Activated gamma-delta T cell (primary cell): ENCODE measurements around the gene EYA2.
"Not testable (repeated sequence)": the region's sequence is repeated elsewhere in the genome, so short reads cannot be mapped to it uniquely, and the experiment has no call there.

Experiments used
- DNase-seq: peaks from one replicate; lab custom pipeline; 2025; lab: John Stamatoyannopoulos, UW

Gene EYA2

GRCh38 chr20:46931699-46932098 is 37.1 kb downstream of the EYA2 start:
- no peak for DNase-seq

GRCh38 chr20:46932439-46932838 is 37.8 kb downstream of the EYA2 start:
- DNase-seq, result not testable (repeated sequence)

GRCh38 chr20:46933150-46933549 is 38.5 kb downstream of the EYA2 start:
- DNase-seq, result no peak

- DNase-seq, result no peak
These were observed 40.2 kb downstream of the EYA2 start for GRCh38 chr20:46934746-46935287.

- no peak for DNase-seq
These were observed 40.9 kb downstream of the EYA2 start for GRCh38 chr20:46935394-46936017.

GRCh38 chr20:46936415-46937156 is 41.9 kb downstream of the EYA2 start:
- DNase-seq, result no peak

GRCh38 chr20:46937157-46937523 is 42.5 kb downstream of the EYA2 start:
- DNase-seq, result no peak

GRCh38 chr20:46937533-46938226 is 43.0 kb downstream of the EYA2 start:
- no peak for DNase-seq

GRCh38 chr20:46938434-46938833 is 43.8 kb downstream of the EYA2 start:
- no peak for DNase-seq

GRCh38 chr20:46939031-46939965 is 44.7 kb downstream of the EYA2 start:
- DNase-seq, result no peak

- no peak for DNase-seq
These were observed 46.0 kb downstream of the EYA2 start for GRCh38 chr20:46940616-46941015.

- no peak for DNase-seq
These were observed 46.8 kb downstream of the EYA2 start for GRCh38 chr20:46941404-46941803.

GRCh38 chr20:46943861-46944591 is 49.4 kb downstream of the EYA2 start:
- DNase-seq, result no peak

- no peak for DNase-seq
These were observed 50.8 kb downstream of the EYA2 start for GRCh38 chr20:46945465-46945864.

GRCh38 chr20:46946181-46946624 is 51.6 kb downstream of the EYA2 start:
- no peak for DNase-seq

GRCh38 chr20:46946796-46947195 is 52.2 kb downstream of the EYA2 start:
- no peak for DNase-seq

GRCh38 chr20:46948081-46948480 is 53.4 kb downstream of the EYA2 start:
- no peak for DNase-seq

GRCh38 chr20:46951405-46951804 is 56.8 kb downstream of the EYA2 start:
- DNase-seq, result no peak

GRCh38 chr20:46951840-46952497 is 57.3 kb downstream of the EYA2 start:
- no peak for DNase-seq

- no peak for DNase-seq
These were observed 59.0 kb downstream of the EYA2 start for GRCh38 chr20:46953596-46953995.
